Small intestine (tissue), 7 donors: Measurements from ENCODE around the gene PDE4D. TPM values are rescaled to one million over a fixed set of nuclear protein-coding genes. Genes with fewer than 3 reads are reported as not detected.
A peak's percentile ranks its signal among the peaks of the same experiment; 100 is the strongest.

ENCODE experiments used
- DNase-seq, 2 donors: peaks; one replicate each; pipeline versions ENCODE4 v3.0.0 to v3.0.0-alpha.2; 2013
- FAIRE-seq: peaks from 2 replicates; lab custom pipeline; 2012; peaks lifted over from hg19 to GRCh38; lab: Jason Lieb, UNC
- H3K27ac ChIP-seq, 3 donors: one replicate each; pipeline ENCODE4 v1.5.1; 2013; ENCODE audit warnings: low read length in 2 of 3, mild to moderate bottlenecking in 2 of 3, control low read depth in 1 of 3, inconsistent platforms in 1 of 3, low read depth in 1 of 3, moderate library complexity in 1 of 3
- H3K27me3 ChIP-seq, 3 donors: one replicate each; pipeline ENCODE4 v1.6.1; 2013; ENCODE audit warnings: low read length in 3 of 3, inconsistent platforms in 1 of 3; ENCODE audit not compliant: control insufficient read depth in 3 of 3, insufficient read depth in 3 of 3
- H3K36me3 ChIP-seq, 3 donors: one replicate each; pipeline ENCODE4 v1.6.1; 2013; ENCODE audit warnings: low read length in 3 of 3, inconsistent platforms in 1 of 3, low read depth in 1 of 3, mild to moderate bottlenecking in 1 of 3, moderate library complexity in 1 of 3; ENCODE audit not compliant: control insufficient read depth in 3 of 3, insufficient read depth in 2 of 3
- H3K4me1 ChIP-seq, 3 donors: one replicate each; pipeline ENCODE4 v1.6.1; 2013; ENCODE audit warnings: low read length in 2 of 3, inconsistent platforms in 1 of 3, low read depth in 1 of 3, mild to moderate bottlenecking in 1 of 3, moderate library complexity in 1 of 3; ENCODE audit not compliant: control insufficient read depth in 3 of 3, insufficient read depth in 2 of 3
- H3K4me3 ChIP-seq, 3 donors: one replicate each; pipeline ENCODE4 v1.5.1; 2013; ENCODE audit warnings: low read length in 3 of 3, control low read depth in 1 of 3, inconsistent platforms in 1 of 3, low read depth in 1 of 3, mild to moderate bottlenecking in 1 of 3, moderate library complexity in 1 of 3
- H3K9me3 ChIP-seq, 2 donors: one replicate each; pipeline ENCODE4 v1.6.1; 2013; ENCODE audit warnings: low read depth in 1 of 2, low read length in 1 of 2; ENCODE audit not compliant: control insufficient read depth in 2 of 2, insufficient read depth in 1 of 2
- WGBS, 3 donors: extraction: QIAGEN DNeasy Blood & Tissue Kit; methylation state at CpG; one replicate each; pipeline ENCODE4 v1.1.7; 2013; 5-methylcytosine and 5-hydroxymethylcytosine counted together
- polyA plus RNA-seq, 4 donors: library from polyadenylated mRNA; stranded (reverse) in 3 of 4; unstranded in 1 of 4; fragments of 200-250 nt in 3 of 4; fragments of 120-200 nt in 1 of 4; gene quantifications; one replicate each; pipeline versions ENCODE4 v1.2.1 to v1.2.3, GENCODE V29; 2013
- donor health status: healthy with polysubstance abuse.
- donor health status: control.
- donor health status: control.
- donor health status: Bipolar disorder and iron deficiency.
- donor health status: healthy.

PDE4D gene
- polyA plus RNA-seq, 4 donors: 2.9 to 16.2 (median 5.3) TPM

DNA sequence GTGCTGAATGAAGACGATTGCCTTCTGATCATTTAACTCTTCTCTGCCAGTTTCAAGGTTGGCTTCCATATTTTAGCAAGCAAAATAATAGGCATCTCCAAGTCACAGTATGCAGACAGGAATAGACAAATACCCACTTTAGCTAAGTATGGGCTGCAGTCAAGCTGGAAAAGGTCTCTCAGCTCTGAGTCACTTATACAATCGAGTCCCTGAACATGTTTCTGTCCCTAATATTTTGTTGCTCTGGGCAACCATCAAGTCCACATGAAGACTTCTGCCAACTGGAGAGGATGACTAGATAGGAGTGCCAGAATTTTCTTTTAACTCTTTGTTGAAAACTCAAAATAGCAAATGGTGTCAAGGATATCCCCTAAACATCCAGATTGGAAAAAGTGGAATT is 735.4 kb downstream of the PDE4D start:
- no peak overlapping the region for H3K27ac ChIP-seq
- DNase-seq: no peak
- no peak for FAIRE-seq
- H3K4me3 ChIP-seq: no peak overlapping the region
- peaks cover 0 to 2% of the 10 kb centered on the region in 2 donors for H3K9me3 ChIP-seq
- no peaks in the 10 kb centered on the region for H3K27me3 ChIP-seq
- WGBS, 3 donors: 49 to 60% (median 53%) methylated on average over 2 of the region's 2 CpGs
- peaks cover 0 to 7% (median 0%) of the 10 kb centered on the region in 3 donors for H3K4me1 ChIP-seq
- no peaks in the 10 kb centered on the region for H3K36me3 ChIP-seq

GRCh38 chr5:59157068-59157467 is 736.5 kb downstream of the PDE4D start:
- Histone ChIP-seq H3K36me3 (no peaks in the 10 kb centered on the region), H3K27me3 (no peaks in the 10 kb centered on the region), H3K9me3 (peaks cover 0 to 2% of the 10 kb centered on the region in 2 donors), H3K4me1 (peaks cover 0 to 7% (median 3%) of the 10 kb centered on the region in 3 donors), H3K4me3 (no peak overlapping the region), H3K27ac (no peak overlapping the region)
- DNase-seq (no peak), FAIRE-seq (no peak)
- 72 to 77% (median 77%) methylated on average over 4 of the region's 4 CpGs for WGBS, 3 donors

DNA sequence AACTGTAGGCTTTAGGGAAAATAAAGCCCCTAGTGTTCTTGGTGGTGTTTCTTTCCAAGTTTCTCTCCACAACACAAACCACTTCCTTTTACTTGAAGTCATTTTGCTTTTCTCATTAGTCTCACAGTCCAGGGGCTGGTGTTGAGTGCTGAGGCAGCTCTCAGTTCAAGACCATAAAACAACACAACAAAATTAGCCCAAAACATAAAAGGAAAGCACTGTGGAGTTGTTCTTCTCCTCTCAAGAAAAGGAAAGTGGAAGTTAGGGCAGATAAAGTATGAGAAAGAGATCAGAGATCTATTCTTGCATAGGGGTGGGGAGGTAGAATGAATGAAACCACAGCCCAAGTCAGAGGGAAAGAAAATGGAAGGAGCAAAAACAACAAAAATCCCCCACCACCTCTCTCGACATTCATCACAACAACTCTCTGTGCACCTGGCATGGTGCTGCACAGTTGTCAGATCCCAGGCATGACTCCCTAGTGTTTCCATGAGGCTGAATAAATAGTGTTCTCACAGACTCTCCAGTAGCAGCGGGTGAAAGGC is 740.8 kb downstream of the PDE4D start:
- 78 to 88% (median 81%) methylated on average over 2 of the region's 2 CpGs for WGBS, 3 donors
- Histone ChIP-seq H3K4me3 (no peak overlapping the region), H3K27ac (peak overlapping the region in 1 of 3 donors; percentile 36), H3K36me3 (no peaks in the 10 kb centered on the region), H3K9me3 (peaks cover 0 to 2% of the 10 kb centered on the region in 2 donors), H3K4me1 (peaks cover 2 to 11% (median 3%) of the 10 kb centered on the region in 3 donors), H3K27me3 (no peaks in the 10 kb centered on the region)
- no peak for DNase-seq
- FAIRE-seq: no peak

- Histone ChIP-seq H3K36me3 (no peaks in the 10 kb centered on the region), H3K27ac (peak overlapping the region; percentile 5 to 88 (median 76)), H3K27me3 (no peaks in the 10 kb centered on the region), H3K9me3 (peaks cover 0 to 5% of the 10 kb centered on the region in 2 donors), H3K4me3 (no peak overlapping the region), H3K4me1 (peaks cover 2 to 11% (median 3%) of the 10 kb centered on the region in 3 donors)
- WGBS, 3 donors: 58 to 64% (median 62%) methylated on average over 3 of the region's 3 CpGs
- DNase-seq (peak; percentile 73 to 91), FAIRE-seq (no peak)
Observed at GRCh38 chr5:59151162-59151889, 742.2 kb downstream of the PDE4D start.

- peaks cover 0 to 3% of the 10 kb centered on the region in 2 donors for H3K9me3 ChIP-seq
- H3K4me1 ChIP-seq: peaks cover 2 to 11% (median 3%) of the 10 kb centered on the region in 3 donors
- no peak overlapping the region for H3K4me3 ChIP-seq
- no peak for DNase-seq
- no peaks in the 10 kb centered on the region for H3K36me3 ChIP-seq
- H3K27ac ChIP-seq: peak overlapping the region in 1 of 3 donors; percentile 88
- H3K27me3 ChIP-seq: no peaks in the 10 kb centered on the region
- no peak for FAIRE-seq
- 94 to 97% (median 96%) methylated on average over 1 of the region's 1 CpG for WGBS, 3 donors
Observed at GRCh38 chr5:59149827-59150226, 743.7 kb downstream of the PDE4D start.

DNA sequence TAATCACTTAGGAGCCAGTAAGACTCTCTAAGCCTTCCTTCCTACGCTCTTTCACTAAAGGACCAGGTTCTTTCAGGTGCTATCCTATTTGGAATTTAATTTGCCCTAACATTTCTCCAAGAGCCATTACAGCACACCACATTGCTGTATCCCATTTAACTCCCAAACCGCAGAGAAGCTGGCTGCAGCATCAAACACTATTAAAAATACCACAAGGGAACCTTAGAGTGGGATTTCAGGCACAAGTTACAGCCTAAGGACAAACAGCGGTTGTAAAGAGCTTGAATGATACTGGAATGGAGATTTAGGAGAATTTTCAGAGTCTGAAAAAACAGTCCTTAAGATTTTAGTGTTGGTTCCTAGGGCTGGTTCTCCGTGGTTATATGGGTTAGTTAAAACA is 744.3 kb downstream of the PDE4D start:
- no peaks in the 10 kb centered on the region for H3K27me3 ChIP-seq
- H3K36me3 ChIP-seq: no peaks in the 10 kb centered on the region
- no peak overlapping the region for H3K4me3 ChIP-seq
- DNase-seq: no peak
- peaks cover 0 to 3% of the 10 kb centered on the region in 2 donors for H3K9me3 ChIP-seq
- peaks cover 2 to 11% (median 3%) of the 10 kb centered on the region in 3 donors for H3K4me1 ChIP-seq
- H3K27ac ChIP-seq: no peak overlapping the region
- 96 to 98% (median 98%) methylated on average over 4 of the region's 4 CpGs for WGBS, 3 donors
- no peak for FAIRE-seq

GRCh38 chr5:59146729-59147128 is 746.8 kb downstream of the PDE4D start:
- no peak for DNase-seq
- no peak overlapping the region for H3K4me3 ChIP-seq
- peaks cover 0 to 11% (median 2%) of the 10 kb centered on the region in 3 donors for H3K4me1 ChIP-seq
- peaks cover 0 to 3% of the 10 kb centered on the region in 2 donors for H3K9me3 ChIP-seq
- no peak for FAIRE-seq
- H3K27ac ChIP-seq: no peak overlapping the region
- WGBS, 3 donors: 90 to 93% (median 90%) methylated on average over 3 of the region's 3 CpGs
- no peaks in the 10 kb centered on the region for H3K27me3 ChIP-seq
- no peaks in the 10 kb centered on the region for H3K36me3 ChIP-seq

DNA sequence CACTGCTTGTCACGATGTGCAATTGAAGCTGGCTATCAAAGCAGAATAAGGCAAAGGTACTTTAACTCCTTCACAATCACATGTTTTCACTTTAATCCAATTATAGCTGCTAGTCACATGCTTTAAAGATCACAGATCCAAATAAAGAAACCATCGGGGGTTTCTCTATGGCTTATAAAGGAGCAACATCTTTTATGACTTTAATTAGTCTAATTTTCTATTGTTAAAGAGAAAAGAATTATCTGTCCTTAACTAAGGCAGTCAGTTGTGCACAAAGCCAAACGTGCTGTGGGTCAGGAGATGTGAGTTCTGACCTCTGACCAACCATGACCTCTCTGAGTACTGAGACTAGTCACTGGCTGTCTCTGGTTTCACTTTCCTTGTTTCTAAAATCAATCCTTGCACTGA is 749.6 kb downstream of the PDE4D start:
- H3K27me3 ChIP-seq: no peaks in the 10 kb centered on the region
- peak overlapping the region in 1 of 3 donors; percentile 3 for H3K27ac ChIP-seq
- no peaks in the 10 kb centered on the region for H3K4me1 ChIP-seq
- H3K36me3 ChIP-seq: no peaks in the 10 kb centered on the region
- H3K4me3 ChIP-seq: no peak overlapping the region
- no peak for FAIRE-seq
- peaks cover 0 to 3% of the 10 kb centered on the region in 2 donors for H3K9me3 ChIP-seq
- WGBS, 3 donors: 31 to 44% (median 42%) methylated on average over 3 of the region's 3 CpGs
- DNase-seq: peak in 1 of 2 donors; percentile 41
